UCSD-AML1 (cell line): Measurements from ENCODE around the gene NCMAP.
"Not testable (repeated sequence)": the region's sequence is repeated elsewhere in the genome, so short reads cannot be mapped to it uniquely, and the experiment has no call there.

Source experiments
- DNase-seq: peaks from one replicate; lab custom pipeline; 2025; ENCODE audit not compliant: unreplicated experiment; lab: John Stamatoyannopoulos, UW

The NCMAP gene, protein sequence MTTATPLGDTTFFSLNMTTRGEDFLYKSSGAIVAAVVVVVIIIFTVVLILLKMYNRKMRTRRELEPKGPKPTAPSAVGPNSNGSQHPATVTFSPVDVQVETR

DNA sequence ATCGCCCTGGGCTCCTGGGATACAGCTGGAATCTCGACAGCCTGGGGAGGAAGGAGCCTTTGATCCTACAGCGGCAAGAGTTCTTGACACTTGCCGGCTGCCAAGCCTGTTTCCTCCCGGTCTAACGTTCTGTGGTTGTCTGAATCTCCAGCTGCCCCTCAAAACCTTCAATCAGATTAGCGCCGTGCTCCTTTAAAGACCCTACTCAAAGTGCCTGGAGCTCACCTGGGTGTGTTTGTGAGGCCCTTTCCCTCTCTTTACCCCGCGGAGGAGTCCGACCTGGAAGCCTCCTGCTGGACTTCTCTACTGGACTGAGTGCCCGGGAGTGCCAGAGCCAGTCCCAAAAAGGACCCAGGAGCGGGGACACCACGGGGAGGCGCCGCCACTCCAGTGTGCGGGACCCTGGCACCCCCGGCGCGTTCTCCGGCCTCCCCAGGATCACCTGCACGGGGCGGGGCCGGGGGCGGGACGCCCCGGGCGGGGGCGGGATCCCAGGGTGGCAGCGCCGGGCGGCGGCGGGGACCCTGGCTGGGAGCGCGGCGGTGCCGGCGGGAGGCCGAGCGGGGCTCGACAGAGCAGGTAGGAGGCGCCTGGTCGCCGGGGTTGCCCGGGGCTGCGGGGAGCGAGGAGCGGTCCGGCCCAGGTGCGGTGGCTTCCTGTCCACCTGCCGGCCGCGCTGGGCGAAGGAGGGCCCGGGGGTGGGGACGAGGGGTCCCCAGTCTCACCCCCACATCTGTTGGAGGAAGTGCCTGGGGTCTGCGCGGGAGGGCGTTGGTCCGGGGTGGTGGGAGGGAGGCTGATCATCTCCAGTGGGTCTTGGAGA lies at the start of gene NCMAP:
NCMAP (plus strand) TSS at position 497 of the 823 bp plus-strand sequence. CDS start 39,344 bp downstream, outside the sequence.
- DNase-seq = no peak

DNA sequence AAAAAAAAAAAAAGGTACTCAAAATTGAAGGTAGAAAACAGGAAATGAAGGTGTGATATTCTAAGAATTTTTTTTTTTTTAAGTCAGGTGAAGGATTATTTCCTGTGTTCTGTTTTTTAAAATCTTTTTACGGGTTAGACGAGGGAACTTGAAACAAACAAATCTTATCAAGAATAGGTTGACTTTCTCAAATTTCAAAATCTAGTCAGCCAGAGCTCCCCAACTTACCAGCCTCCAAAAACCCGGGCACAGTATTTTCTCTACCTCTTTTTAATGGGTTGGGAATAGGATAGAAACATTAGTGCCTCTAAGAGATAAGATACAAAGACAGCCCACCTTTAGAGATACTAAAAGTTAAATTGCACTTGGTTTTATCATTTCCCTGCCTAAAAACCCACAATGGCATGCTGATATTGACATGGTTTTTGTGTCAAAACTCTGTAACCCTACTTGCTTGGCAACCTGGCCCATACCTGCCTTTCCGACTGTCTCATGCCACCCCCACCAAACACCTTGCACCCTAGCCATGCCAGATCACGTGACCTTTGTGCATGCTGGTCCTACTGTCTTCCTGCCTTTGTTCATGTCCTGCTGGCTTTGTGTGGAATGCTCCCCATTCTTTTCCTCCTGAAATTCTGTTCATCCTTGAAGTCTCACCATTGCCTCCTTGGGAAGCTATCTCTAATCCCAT lies 49.1 kb upstream of the NCMAP start:
- no peak for DNase-seq

GRCh38 chr1:24507405-24507804 lies 48.5 kb upstream of the NCMAP start:
- DNase-seq = no peak

- no peak for DNase-seq
Observed at GRCh38 chr1:24508911-24509310, 47.0 kb upstream of the NCMAP start.

DNA sequence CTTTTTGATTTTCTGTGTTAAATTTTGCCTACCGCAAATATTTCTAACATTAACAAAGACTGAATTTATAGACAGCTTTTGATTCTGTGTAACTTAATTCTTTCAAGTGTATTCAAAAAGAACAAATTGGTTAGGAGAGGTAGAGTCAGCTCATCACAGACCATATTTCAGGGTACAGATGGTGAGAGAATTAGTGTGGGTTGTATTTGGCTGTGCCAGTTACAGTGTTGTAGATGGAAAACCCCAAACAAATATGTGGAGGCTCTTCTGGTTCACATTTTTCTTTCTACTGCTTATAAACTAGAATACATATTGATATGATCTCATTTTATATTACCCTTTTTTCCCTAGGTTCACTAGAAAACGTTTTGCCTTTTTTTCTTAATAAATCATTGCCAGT lies 42.2 kb upstream of the NCMAP start:
- DNase-seq = no peak

DNA sequence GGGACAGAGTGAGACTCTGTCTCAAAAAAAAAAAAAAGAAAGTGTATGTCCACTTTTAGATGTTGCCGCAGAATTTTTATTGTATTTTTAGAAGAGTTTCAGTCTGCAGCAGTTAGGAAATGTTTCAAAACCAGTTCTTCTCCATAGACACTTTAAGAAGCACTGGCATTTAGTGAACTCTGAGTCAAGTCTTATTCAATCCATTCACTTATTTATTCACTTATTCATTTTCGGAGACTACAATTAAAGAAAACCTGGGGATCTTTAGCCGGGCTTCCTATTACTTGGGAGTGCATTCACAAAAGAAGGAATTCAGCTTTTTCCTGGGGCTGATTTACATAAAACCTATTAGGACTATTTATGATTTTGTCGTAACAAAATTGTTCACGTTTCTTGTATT lies 40.9 kb upstream of the NCMAP start:
- no peak for DNase-seq

DNA sequence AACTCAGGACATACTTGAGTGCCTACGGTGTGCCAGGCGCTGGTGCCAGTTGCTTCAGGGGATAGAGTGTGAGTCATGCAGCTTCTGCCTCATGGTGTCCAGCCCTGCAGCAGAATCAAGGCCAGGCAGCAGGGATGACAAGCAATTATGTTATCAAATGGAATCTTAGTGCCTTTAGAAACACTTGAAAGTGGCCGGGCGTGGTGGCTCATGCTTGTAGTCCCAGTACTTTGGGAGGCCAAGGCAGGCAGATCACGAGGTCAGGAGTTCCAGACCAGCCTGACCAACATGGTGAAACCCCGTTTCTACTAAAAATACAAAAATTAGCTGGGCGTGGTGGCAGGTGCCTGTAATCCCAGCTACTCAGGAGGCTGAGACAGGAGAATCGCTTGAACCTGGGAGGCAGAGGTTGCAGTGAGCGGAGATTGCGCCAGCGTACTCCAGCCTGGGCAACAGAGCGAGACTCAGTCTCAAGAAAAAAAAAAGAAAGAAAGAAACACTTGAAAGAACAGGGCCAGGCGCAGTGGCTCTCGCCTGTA lies 40.1 kb upstream of the NCMAP start:
- not testable (repeated sequence) for DNase-seq

DNA sequence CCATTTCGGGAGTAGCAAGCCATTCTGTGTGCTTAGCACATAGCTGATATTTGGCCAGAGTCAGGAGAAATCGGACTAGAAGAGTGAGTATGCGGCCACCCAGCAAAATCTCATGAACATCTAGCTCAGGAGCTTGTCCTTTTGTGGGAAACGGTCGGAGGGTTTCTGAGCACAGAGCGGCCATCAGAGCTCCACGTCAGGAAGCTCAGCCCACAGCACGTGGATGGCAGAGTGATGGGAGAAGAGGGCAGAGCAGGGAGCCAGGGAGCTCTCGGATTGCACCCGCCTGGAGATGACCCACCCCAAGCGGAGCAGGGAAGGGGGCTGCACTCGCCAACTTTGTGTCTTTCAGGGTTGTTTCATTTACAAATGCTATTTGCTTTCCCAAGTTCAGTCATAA lies 39.4 kb upstream of the NCMAP start:
- DNase-seq = no peak

DNA sequence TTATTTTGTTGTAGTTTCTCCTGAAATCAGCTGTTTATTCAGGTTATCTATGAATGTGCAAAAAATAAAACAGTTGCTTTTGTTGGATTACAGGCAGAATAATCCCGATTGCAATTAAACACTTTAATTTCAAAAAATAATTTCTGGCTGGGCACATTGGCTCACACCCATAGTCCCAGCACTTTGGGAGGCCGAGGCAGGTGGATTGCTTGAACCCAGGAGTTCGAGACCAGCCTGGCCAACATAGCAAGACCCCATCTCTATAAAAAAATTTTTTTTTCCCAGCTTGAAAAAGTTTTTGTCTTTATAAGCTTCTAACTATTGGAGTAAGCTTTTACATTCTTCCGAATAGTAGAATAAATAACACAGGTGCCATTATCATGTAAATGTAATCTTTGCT lies 38.0 kb upstream of the NCMAP start:
- DNase-seq = no peak

- not testable (repeated sequence) for DNase-seq
Observed at GRCh38 chr1:24520282-24520681, 35.6 kb upstream of the NCMAP start.

DNA sequence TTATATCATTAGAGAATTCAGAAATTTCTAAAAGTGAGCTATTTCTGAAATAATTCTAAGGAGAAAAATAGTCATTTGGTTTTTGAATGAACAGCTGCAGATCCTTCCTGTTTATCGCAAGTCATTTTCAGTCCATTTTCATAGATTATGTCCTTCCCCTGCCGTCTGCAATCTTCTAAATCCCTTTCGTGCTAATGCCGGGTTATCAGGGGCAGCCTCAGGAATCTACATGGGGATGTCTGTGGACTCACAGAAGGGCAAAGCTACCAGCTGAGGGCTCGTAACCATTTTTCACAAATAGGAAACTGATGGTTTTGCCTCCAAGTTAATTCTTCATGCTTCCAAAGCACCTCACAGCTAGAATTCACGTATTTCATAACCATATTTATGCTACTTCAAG lies 30.3 kb upstream of the NCMAP start:
- no peak for DNase-seq

GRCh38 chr1:24526045-24526444 lies 29.8 kb upstream of the NCMAP start:
- no peak for DNase-seq

DNA sequence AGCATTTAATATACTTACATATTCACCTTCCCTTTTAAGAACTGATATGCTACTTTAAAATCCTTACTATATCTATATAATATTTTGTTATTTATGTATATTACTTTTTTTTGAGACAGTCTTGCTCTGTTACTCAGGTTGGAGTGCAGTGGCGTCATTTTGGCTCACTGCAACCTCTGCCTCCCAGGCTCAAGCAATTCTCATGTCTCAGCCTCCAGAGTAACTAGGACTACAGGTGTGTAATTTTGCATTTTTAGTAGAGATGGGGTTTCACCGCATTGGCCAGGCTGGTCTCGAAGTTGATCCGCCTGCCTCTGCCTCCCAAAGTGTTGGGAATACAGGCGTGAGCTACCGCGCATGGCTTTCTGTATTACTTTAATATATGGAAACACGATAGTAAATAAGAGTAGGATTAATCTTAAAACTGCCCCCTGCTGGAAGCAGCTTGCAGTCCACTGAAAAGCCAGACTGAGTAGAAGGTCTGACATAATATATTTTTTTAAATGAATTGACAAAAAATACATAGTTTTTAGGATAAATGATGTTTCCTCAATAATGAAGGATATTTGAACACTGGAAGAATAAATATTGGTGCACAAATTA lies 28.8 kb upstream of the NCMAP start:
- peak; percentile 21 for DNase-seq

DNA sequence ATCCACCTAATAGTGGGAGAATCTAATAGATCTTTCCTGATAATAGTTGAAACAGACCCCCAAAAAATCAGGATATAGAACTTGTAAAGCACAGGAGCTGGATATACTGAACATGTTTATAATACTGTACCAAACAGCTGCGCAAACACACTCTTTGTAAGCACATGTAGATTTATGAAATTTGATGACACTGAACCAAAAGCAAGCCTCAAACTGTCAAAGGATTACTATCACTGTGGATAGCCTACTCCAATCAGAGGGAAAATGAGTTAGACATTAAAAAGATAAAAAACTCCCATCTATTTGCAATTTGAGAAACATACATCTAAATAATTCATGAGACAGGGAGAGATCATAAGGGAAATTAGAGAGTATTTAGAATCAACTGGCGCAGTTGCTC lies 27.1 kb upstream of the NCMAP start:
- DNase-seq = no peak

- not testable (repeated sequence) for DNase-seq
Observed at GRCh38 chr1:24529292-24529691, 26.6 kb upstream of the NCMAP start.

DNA sequence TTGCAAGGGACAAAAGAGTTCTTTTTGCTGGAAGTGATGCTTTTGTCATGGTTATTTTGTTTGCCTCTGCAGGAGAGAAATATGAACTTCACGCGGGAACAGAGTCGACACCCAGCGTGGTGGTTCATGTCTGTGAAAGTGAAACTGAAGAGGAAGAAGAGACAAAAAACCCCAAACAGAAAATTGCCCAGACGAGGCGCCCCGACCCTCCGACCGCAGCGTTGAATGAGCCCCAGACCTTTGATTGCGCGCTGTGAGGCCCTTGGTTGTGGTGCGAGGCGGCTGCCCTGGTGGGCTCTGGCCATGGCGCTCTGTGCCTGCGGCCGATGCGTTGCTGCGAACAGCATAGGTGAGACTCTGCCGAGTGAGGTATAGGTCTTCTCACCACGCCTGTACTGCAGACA lies 20.9 kb upstream of the NCMAP start:
- peak; percentile 21 for DNase-seq

- DNase-seq = no peak
Observed at GRCh38 chr1:24535778-24536177, 20.1 kb upstream of the NCMAP start.

DNA sequence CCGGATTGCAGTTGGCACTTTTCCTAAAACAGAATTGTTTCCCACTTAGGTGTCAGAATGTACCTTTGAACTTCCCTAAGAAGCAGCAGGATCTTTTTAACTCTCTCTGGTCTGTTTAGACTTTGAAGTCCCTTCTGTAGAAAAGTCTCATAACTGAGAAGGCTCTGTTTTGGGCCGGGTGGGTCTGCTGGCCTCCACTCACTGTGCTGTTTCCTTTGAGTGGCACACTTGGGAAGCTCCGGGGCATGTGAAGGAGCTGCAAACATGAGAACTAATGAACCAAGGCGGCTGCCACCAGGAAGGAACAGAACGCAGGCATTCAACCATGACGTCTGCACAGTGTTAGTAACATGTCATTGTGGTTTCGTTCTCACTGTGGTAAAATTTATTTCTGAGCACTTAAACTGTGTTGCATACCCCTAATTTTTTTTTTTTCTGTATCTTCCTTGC lies 19.5 kb upstream of the NCMAP start:
- peak; percentile 63 for DNase-seq

DNA sequence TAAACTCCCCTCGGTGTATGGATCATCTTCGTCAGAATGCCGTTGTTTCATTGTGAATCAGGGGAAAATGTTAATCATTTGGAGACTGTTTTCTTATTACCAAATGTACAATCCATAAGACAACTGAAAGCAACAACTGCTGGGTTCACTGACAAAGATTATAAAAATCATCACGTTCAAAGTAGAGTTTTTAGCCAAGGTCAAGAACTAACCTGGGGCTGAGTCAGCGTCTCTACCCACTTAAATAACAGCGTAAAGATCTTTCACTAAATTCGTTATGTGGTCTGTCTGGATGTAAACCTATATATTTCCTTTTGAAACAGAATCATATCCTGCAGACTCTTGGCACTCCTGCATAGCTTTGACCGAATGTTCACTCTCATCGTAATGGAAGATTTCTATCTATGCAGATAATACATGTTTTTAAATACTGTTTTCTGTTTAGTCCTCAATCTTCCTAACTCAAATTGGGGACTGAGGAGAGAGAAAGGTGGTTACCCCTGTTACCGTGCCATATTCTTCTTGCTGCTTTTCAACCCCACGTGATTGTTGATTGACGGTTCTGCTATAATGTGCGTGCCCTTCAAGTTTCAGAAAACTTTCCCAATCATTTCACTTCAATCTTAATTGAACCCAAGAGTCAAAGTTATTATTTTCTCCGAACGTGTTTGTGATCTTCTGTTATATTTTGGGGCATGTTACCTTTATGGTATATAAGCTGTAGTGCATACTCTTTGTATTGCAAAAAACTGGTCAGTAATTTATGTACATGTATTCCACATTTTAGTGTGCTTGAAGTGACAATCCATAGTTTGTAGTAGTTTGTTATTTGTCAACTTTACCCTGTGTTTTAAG lies 15.6 kb upstream of the NCMAP start:
- no peak for DNase-seq

DNA sequence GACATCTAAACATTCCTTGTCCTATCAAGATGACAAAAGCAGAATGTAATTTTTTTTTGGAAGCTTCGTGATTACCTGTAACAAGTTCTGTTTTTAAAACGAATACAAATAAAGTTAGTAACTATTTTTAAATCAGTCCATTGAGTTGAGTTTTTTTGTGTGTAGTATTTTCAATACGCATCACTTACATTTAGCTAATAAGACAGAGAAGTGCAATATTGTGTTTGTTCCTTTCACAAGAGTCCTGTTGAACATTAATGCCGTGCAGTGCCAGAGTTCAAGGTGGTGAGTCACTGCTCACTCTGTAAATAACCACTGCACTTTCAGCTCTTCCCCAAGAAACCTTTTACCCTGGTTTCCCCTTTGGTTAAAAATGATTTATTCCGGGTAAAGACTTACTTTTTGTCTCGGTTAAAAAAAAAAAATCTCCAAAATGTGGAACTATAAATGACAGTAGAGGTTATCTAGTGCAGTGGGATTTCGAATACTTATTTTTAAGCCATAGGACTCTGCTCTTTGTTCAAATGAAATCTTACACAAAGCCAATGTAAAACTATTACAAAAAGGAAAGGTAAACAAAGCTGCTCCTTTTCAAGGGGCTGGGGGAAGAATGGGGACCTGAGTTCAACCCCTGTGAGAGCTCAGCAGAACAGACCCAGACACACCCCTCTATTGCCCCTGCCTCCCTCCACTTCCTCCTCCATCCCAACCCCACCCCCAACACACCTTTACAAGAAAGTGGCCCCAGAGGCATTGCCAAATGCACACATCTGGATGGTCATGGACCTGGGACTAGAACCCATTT lies 14.8 kb upstream of the NCMAP start:
- no peak for DNase-seq
